HEK293 (cell line): ENCODE data around the gene ALB.

Experiments
- KLF10 ChIP-seq: fragments of 450-650 bp; IDR thresholded peaks from 2 replicates; pipeline ENCODE4 v1.5.1; 2018; ENCODE audit warnings: missing biosample characterization, mild to moderate bottlenecking, missing genetic modification characterization
- OSR2 ChIP-seq: fragments of 450-650 bp; formaldehyde crosslinking; IDR thresholded peaks from 2 replicates; pipeline ENCODE4 v1.5.1; 2016; ENCODE audit warnings: missing biosample characterization, missing genetic modification characterization
- PATZ1 ChIP-seq: fragments of 450-650 bp; formaldehyde crosslinking; IDR thresholded peaks from 2 replicates; pipeline ENCODE4 v1.5.1; 2016; ENCODE audit warnings: missing biosample characterization, missing genetic modification characterization
- SP2 ChIP-seq: fragments of 450-650 bp; formaldehyde crosslinking; IDR thresholded peaks from 2 replicates; pipeline ENCODE4 v1.5.1; 2016; ENCODE audit warnings: missing biosample characterization, missing genetic modification characterization
- ZFP37 ChIP-seq: fragments of 450-650 bp; formaldehyde crosslinking; IDR thresholded peaks from 2 replicates; pipeline ENCODE4 v1.5.1; 2016; ENCODE audit warnings: missing biosample characterization, missing genetic modification characterization
- ZNF280C ChIP-seq: fragments of 450-650 bp; formaldehyde crosslinking; IDR thresholded peaks from 2 replicates; pipeline ENCODE4 v1.5.1; 2016; ENCODE audit warnings: missing biosample characterization, missing genetic modification characterization
- ZNF549 ChIP-seq: fragments of 450-650 bp; IDR thresholded peaks from 2 replicates; pipeline ENCODE4 v1.5.1; 2018; ENCODE audit warnings: missing biosample characterization, missing genetic modification characterization, mild to moderate bottlenecking, inconsistent platforms, moderate library complexity
- ZNF837 ChIP-seq: fragments of 450-650 bp; formaldehyde crosslinking; IDR thresholded peaks from 2 replicates; pipeline ENCODE4 v1.5.1; 2016; ENCODE audit warnings: missing biosample characterization, missing genetic modification characterization
- ZXDB ChIP-seq: fragments of 450-650 bp; formaldehyde crosslinking; IDR thresholded peaks from 2 replicates; pipeline ENCODE4 v1.5.1; 2016; ENCODE audit warnings: missing biosample characterization, missing genetic modification characterization
- TF ChIP-seq, protein P1 (sequence below): fragments of 450-650 bp; formaldehyde crosslinking; IDR thresholded peaks from 2 replicates; pipeline ENCODE4 v1.5.1; 2016; ENCODE audit warnings: missing biosample characterization, missing genetic modification characterization
- TF ChIP-seq, protein P2 (sequence below): fragments of 450-650 bp; IDR thresholded peaks from 2 replicates; pipeline ENCODE4 v1.5.1; 2018; ENCODE audit warnings: missing biosample characterization, mild to moderate bottlenecking, missing genetic modification characterization

DNA sequence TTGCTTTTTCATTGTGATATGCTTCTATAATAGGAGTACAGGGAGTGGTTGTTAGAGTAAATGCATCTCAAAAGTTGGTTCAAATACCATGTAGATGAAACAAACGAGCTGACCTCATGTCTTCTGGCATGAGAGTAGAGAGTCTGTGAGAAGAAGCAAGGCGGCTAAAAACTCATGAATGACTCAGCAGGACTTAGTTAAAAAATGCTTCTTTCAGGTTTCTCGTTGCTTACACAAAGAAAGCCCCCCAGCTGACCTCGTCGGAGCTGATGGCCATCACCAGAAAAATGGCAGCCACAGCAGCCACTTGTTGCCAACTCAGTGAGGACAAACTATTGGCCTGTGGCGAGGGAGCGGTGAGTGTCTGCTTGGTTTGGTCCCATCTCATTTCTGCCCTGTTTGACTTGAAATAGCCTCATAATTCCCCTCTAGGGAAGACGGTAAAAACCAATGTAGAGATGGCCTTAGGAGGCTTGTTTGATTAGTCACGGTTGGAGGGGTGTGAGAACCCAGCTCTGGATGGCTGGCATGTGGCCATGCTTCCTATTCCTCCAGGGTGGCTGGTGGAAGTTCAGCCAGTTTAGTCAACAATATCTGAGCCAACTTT is 46.4 kb downstream of the ALB start:
- TF ChIP-seq PATZ1: no peak
- no peak for TF ChIP-seq ZXDB (tag by site-specific recombination)
- no peak for TF ChIP-seq ZFP37 (tag by site-specific recombination)
- no peak for TF ChIP-seq SP2 (tag by site-specific recombination)
- TF ChIP-seq, protein P1, sequence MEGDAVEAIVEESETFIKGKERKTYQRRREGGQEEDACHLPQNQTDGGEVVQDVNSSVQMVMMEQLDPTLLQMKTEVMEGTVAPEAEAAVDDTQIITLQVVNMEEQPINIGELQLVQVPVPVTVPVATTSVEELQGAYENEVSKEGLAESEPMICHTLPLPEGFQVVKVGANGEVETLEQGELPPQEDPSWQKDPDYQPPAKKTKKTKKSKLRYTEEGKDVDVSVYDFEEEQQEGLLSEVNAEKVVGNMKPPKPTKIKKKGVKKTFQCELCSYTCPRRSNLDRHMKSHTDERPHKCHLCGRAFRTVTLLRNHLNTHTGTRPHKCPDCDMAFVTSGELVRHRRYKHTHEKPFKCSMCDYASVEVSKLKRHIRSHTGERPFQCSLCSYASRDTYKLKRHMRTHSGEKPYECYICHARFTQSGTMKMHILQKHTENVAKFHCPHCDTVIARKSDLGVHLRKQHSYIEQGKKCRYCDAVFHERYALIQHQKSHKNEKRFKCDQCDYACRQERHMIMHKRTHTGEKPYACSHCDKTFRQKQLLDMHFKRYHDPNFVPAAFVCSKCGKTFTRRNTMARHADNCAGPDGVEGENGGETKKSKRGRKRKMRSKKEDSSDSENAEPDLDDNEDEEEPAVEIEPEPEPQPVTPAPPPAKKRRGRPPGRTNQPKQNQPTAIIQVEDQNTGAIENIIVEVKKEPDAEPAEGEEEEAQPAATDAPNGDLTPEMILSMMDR (tag by site-specific recombination): no peak
- TF ChIP-seq OSR2: no peak
- TF ChIP-seq ZNF837: no peak
- TF ChIP-seq ZNF280C (tag by site-specific recombination): no peak
- no peak for TF ChIP-seq KLF10 (tag by site-specific recombination)
- TF ChIP-seq ZNF549 (tag by site-specific recombination): no peak
- TF ChIP-seq, protein P2, sequence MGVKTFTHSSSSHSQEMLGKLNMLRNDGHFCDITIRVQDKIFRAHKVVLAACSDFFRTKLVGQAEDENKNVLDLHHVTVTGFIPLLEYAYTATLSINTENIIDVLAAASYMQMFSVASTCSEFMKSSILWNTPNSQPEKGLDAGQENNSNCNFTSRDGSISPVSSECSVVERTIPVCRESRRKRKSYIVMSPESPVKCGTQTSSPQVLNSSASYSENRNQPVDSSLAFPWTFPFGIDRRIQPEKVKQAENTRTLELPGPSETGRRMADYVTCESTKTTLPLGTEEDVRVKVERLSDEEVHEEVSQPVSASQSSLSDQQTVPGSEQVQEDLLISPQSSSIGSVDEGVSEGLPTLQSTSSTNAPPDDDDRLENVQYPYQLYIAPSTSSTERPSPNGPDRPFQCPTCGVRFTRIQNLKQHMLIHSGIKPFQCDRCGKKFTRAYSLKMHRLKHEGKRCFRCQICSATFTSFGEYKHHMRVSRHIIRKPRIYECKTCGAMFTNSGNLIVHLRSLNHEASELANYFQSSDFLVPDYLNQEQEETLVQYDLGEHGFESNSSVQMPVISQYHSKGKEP (tag by site-specific recombination): no peak
